H1 (cell line): Measurements from ENCODE around the gene TNRC6C. TPM values are rescaled to one million over a fixed set of nuclear protein-coding genes. Genes with fewer than 3 reads are reported as not detected.

Experiments used
- CBX5 ChIP-seq: fragments of 300-800, 300-1000 bp; sonication (generic); IDR thresholded peaks from 2 replicates; pipeline ENCODE4 v1.7.1; 2016; ENCODE audit warnings: antibody characterized with exemption, low read length, low read depth
- FOSL1 ChIP-seq: IDR thresholded peaks from 2 replicates; pipeline ENCODE4 v1.6.1; 2011; ENCODE audit warnings: mild to moderate bottlenecking, low read depth, low read length, moderate library complexity; ENCODE audit not compliant: insufficient read depth
- HDAC2 ChIP-seq, 2 experiments: fragments of 300-600 bp in 1 of 2; sonication (generic) in 1 of 2; IDR thresholded peaks; 2 replicates each; pipeline ENCODE4 v1.6.1; 2011 to 2012; ENCODE audit warnings: low read depth in 2 of 2, low read length in 2 of 2, mild to moderate bottlenecking in 2 of 2, moderate library complexity in 2 of 2, borderline replicate concordance in 1 of 2, inconsistent platforms in 1 of 2
- KDM5A ChIP-seq: fragments of 200-600 bp; IDR thresholded peaks from 2 replicates; pipeline ENCODE4 v1.7.1; 2012; ENCODE audit warnings: mild to moderate bottlenecking, low read length, inconsistent platforms, mixed read lengths
- POLR2A ChIP-seq, 2 experiments: IDR thresholded peaks; 1 replicate in 1 of 2; 2 replicates in 1 of 2; pipeline ENCODE4 v1.6.1; 2011; ENCODE audit warnings: low read depth in 2 of 2, low read length in 2 of 2, mild to moderate bottlenecking in 2 of 2; ENCODE audit errors: control extremely low read depth in 1 of 2
- SIRT6 ChIP-seq: IDR thresholded peaks from one replicate; pipeline ENCODE4 v1.7.1; 2012; ENCODE audit warnings: low read length, inconsistent platforms
- TAF1 ChIP-seq: IDR thresholded peaks from 2 replicates; pipeline ENCODE4 v1.6.1; 2011; ENCODE audit warnings: mild to moderate bottlenecking, low read depth, low read length
- polyA plus RNA-seq, 7 experiments: library from polyadenylated mRNA; depleted of rRNA in 3 of 7; stranded (reverse) in 5 of 7; unstranded in 2 of 7; fragments of >200 nt in 5 of 7; fragments of 200-250 nt in 2 of 7; gene quantifications; 1 replicate in 5 of 7; 2 replicates in 1 of 7; 4 replicates in 1 of 7; pipeline versions ENCODE4 v1.2.1 to v1.2.3, GENCODE V29; 2011 to 2013; ENCODE audit warnings: missing spikeins in 2 of 7, mixed read lengths in 2 of 7
- total RNA-seq: library from RNA; stranded (reverse); fragmentation: NEBNext Ultra II Directional; extraction: Animal tissue kit (Norgen Biotek cat#: 25700); gene quantifications from 2 replicates; pipeline ENCODE4 v1.2.1, GENCODE V29; 2021

TNRC6C gene
- total and polyA plus RNA-seq, 2 of the 8 experiments (the other 6 are each of a cell fraction or from before 2014, with no cell fraction given) = 2.8 to 28.9 TPM

DNA sequence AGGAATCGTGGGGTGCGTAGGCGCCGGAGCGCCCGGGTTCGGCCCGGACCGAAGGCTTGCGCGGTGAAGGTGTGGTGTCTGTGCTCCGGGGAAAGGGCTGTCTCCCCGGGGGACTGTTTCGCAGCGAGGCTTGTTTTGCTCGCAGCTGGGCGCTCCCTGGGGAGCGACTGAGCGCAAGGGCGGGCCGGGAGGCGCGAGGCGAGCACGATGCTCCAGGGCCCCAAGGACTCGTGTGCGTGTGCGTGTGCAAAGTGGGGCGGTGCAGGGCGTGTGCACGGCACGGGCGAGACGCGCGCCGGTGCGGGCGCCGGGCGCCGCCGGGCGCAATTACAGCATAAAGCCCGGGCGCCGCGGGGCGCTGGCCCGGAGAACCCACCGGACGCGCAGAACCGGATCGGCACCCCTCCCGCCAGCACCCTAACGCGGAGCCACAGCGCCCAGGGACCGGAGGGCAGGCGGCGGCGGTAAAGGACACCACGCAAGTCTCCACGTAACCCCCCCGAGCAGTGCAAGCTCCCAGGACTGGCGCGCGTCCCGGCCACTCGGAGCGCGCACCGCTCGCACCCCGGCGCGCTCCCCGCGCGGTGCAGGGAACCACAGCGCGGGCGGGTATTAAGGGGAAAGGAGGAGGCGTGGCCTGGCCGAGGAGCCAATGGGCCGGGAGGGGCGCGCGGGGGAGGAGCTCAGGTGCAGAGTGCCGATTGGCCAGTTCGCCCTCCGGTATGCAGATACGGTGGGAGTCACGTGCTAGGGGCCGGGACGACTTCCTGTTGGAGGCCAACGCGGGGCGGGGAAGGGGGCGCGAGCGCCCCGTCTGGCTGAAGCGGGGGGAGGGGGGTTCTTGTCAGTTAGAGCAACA lies at the start of gene TNRC6C (continued):
- TF ChIP-seq SIRT6 (no peak), TAF1 (peak; percentile 86), CBX5 (no peak), POLR2A (IDR thresholded peaks at IDR 0.05; ENCODE audit: control extremely low read depth in 1 of 2, low read depth in 2 of 2, low read length in 2 of 2) (peak; percentile 99 to 100), HDAC2 (IDR thresholded peaks at IDR 0.05; ENCODE audit: borderline replicate concordance in 1 of 2, low read depth in 2 of 2, low read length in 2 of 2) (peak in 1 of 2 experiments; percentile 79; a peak in 1 of 4 replicates), FOSL1 (no peak), KDM5A (no peak)
